Stimulated activated CD8-positive, alpha-beta memory T cell treated with anti-CD3 and anti-CD28 coated beads, Interleukin-4, amount 100 ng/mL, for 24 hours (primary cell): Measurements from ENCODE around the gene TMPRSS2.

Experiments
- DNase-seq: peaks from one replicate; pipeline ENCODE4 v3.0.0-alpha.2; 2020; ENCODE audit warnings: low read depth

The TMPRSS2 gene

GRCh38 chr21:41449613-41450012 is 58.3 kb downstream of the TMPRSS2 start:
- DNase-seq: no peak

- no peak for DNase-seq
These were observed 60.6 kb downstream of the TMPRSS2 start for GRCh38 chr21:41447356-41447755.

GRCh38 chr21:41446586-41446985 is 61.4 kb downstream of the TMPRSS2 start:
- DNase-seq: no peak

GRCh38 chr21:41445465-41445862 is 62.5 kb downstream of the TMPRSS2 start:
- no peak for DNase-seq

- DNase-seq: no peak
These were observed 63.1 kb downstream of the TMPRSS2 start for GRCh38 chr21:41444703-41445464.

- no peak for DNase-seq
These were observed 64.4 kb downstream of the TMPRSS2 start for GRCh38 chr21:41443562-41443961.

GRCh38 chr21:41442481-41443186 is 65.3 kb downstream of the TMPRSS2 start:
- DNase-seq: no peak

GRCh38 chr21:41441546-41441945 is 66.4 kb downstream of the TMPRSS2 start:
- DNase-seq: no peak

- DNase-seq: no peak
These were observed 68.7 kb downstream of the TMPRSS2 start for GRCh38 chr21:41439248-41439647.

- DNase-seq: no peak
These were observed 69.4 kb downstream of the TMPRSS2 start for GRCh38 chr21:41438425-41439113.

GRCh38 chr21:41437729-41438128 is 70.2 kb downstream of the TMPRSS2 start:
- no peak for DNase-seq

GRCh38 chr21:41435706-41436105 is 72.3 kb downstream of the TMPRSS2 start:
- DNase-seq: no peak

- no peak for DNase-seq
These were observed 74.4 kb downstream of the TMPRSS2 start for GRCh38 chr21:41433566-41433965.

- no peak for DNase-seq
These were observed 75.1 kb downstream of the TMPRSS2 start for GRCh38 chr21:41432562-41433460.

- no peak for DNase-seq
These were observed 76.0 kb downstream of the TMPRSS2 start for GRCh38 chr21:41431788-41432548.

- DNase-seq: no peak
These were observed 78.0 kb downstream of the TMPRSS2 start for GRCh38 chr21:41429925-41430491.

- no peak for DNase-seq
These were observed 78.7 kb downstream of the TMPRSS2 start for GRCh38 chr21:41429305-41429704.

- no peak for DNase-seq
These were observed 79.1 kb downstream of the TMPRSS2 start for GRCh38 chr21:41428847-41429246.

GRCh38 chr21:41428311-41428710 is 79.6 kb downstream of the TMPRSS2 start:
- no peak for DNase-seq

GRCh38 chr21:41427556-41427955 is 80.4 kb downstream of the TMPRSS2 start:
- DNase-seq: no peak
